GM03348 (cell line): ENCODE measurements around the gene CPEB3.

Experiments used
- DNase-seq: peaks from one replicate; pipeline ENCODE4 v3.0.0; 2012; ENCODE audit warnings: low spot score

CPEB3 gene

GRCh38 chr10:92213049-92213448, 77.8 kb downstream of the CPEB3 start:
- DNase-seq, result no peak

GRCh38 chr10:92208736-92209135, 82.1 kb downstream of the CPEB3 start:
- DNase-seq, result no peak

GRCh38 chr10:92208157-92208720, 82.6 kb downstream of the CPEB3 start:
- DNase-seq, result no peak

DNA sequence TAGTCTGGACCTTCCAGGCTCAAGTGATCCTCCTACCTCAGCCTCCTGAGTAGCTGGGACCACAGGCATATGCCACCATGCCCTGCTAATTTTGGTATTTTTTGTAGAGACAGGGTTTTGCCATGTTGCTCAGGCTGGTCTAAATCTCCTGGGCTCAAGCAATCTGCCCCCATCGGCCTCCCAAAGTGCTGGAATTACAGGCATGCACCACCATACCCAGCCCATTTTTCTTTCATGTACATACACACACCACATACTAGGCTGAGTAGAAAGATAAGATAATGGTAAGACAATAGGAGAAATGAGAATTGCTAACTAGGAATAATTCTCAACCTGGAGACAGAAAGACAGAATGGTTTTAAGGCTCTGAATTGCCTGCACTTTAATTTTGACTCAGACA, 83.8 kb downstream of the CPEB3 start:
- no peak for DNase-seq

DNA sequence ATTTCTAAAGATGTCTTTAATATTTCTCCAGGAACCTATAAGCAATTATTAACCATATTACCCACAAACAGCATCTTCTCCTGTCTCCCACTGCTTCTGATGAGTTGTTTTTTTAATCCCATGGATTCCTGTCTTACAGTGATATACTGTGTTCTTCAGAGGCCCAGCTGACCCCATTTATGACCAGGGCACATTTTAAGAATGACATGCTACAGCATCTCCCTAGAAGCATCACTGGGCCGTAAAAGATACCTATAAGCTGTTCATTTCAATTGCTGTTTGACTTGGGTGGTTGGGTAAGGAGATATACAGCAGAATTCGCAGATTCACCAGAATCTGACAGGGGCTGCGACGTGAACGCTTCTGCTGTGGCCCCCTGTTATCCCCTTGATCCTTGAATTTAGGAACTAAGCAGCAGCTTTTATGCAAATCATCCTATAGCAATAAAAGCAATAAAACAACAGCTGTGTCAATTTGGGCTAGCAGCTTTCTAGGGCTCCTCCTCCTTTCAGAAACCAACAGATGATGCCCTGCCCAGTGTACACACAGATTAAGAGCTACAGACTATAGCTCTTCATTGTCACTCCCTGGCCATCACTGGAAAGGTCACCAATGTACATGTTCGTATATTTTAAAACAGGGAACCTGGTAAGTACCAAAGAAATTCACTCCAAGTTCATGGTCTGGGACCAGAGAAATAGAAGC, 86.8 kb downstream of the CPEB3 start:
- no peak for DNase-seq

- DNase-seq, result no peak
Measured at GRCh38 chr10:92202536-92202935, 88.3 kb downstream of the CPEB3 start.

DNA sequence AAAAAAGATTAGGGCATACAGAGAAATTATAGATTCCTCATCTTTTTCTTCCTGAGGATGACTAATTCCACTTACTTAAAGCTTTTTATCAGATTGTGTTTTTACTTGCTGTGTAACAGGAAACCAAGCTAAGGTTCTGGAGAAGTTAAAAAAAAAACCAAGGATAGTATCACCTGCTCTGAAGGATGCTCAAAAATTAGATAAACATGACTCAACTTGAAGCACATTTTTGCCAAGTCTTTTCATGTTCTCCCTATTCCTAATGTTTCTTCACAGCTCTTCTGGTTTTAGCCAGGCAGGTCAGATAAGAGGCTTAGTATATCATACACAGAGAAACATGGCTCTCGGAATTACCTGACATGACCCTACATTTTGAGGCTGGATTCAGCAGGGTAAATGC, 90.3 kb downstream of the CPEB3 start:
- DNase-seq, result no peak

GRCh38 chr10:92187101-92187500, 103.8 kb downstream of the CPEB3 start:
- no peak for DNase-seq

DNA sequence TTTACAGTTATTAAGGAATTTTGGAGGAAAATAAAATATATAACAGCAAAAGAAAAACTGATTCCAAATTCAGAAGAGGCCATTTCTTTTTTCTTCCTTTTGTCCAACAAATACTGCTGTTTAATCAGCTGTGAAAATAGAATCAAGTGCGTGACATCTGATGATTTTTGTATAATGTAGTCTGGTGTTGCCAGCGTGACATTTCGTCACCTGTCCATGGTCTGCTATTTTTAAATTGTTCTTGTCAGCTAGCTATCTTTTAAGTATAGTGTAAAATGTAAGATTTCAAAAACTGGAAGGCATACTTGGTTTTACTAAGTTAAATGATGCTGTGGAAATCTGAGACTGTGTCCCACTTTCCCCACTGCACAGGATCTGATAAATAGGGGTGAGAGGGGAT, 105.9 kb downstream of the CPEB3 start:
- no peak for DNase-seq

DNA sequence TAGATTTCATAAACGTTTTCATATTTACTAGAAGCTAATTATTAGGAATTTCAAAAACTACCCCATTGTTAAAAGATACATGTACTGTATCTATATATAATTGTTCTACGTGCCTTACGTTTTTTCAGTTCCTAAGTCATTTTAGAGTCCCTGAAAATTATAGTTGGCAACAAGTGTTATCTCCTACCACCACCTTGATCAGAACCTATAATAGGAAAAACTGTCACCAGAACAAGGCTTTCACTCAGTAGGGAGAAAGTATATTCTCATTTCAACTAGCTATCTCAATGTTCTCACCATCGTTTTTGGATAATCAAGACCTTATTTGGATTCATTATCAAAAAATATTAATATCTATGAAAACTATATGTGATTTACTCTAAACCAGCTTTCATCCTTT, 107.7 kb downstream of the CPEB3 start:
- no peak for DNase-seq

DNA sequence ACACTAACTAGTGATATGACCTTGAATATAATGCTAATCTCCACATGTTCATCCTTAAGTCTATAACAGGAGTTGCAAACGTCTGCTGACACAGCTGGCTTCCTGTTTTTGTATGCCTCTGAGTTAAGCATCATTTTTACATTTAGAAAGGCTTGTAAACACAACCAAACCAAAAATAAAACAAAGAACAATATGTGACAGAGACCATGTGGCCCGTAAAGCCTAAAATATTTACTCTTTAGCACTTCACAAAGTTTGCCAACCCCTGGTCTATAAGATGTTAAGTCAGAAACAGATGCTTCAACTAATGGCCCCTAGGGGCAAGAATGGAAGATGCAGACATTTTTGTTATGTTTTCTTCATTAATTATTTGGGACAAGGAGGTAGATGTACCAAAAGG, 109.3 kb downstream of the CPEB3 start:
- no peak for DNase-seq

DNA sequence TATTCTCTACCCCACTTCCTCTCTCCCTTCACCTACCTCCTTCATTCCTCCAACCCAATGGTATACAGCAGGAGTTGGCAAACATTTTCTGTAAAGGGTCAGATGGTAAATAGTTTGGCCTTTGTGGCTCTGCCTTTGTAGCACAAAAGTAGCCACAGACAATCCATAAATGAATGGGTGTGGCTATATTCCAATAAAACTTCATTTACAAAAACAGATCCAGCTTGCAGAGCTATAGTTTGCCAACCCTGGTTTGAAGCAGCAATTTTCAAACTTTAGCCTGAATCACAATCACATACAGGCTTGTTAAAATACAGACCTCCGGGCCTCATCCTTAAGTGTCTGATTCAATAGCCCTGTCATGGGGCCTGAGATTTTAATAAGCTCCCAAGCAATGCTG, 110.5 kb downstream of the CPEB3 start:
- no peak for DNase-seq

DNA sequence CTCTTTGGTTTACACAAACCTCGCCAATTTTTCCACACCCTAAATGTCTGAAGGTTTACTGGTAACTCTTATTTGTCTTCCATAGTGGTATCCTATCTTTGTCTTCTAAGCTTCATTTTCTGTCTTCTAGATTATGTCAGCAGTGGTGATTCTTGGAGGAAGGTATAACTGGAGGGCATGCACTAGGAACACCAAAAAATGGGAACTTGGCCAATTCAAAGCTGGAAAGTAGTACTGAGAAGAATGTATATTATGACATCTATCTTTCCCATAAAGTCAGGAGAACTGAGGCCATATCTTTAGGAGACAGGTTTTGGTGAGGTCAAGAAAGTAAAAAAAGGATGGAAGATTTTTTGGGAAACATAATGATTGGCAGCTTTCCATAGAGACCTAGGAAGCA, 113.3 kb downstream of the CPEB3 start:
- no peak for DNase-seq

GRCh38 chr10:92175164-92175563, 115.7 kb downstream of the CPEB3 start:
- DNase-seq, result no peak

DNA sequence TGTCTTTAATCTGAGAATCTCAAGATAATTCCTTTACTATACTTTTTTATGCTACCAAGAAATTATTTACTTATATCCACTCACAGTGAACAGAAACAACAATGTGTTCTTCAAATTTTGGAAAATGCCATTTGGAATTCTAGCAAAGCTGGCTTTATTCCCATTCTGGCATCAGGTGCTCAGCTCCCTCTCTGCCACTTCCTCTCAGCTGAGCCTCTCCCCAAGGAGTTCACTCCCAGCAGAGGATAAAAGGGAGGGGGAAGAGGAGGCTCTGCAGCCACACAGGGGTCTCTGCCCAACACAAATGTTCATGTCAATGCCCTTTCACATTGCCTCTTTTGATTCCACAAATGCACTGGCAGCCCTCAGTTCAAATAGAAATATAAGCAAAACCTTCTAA, 116.9 kb downstream of the CPEB3 start:
- no peak for DNase-seq

DNA sequence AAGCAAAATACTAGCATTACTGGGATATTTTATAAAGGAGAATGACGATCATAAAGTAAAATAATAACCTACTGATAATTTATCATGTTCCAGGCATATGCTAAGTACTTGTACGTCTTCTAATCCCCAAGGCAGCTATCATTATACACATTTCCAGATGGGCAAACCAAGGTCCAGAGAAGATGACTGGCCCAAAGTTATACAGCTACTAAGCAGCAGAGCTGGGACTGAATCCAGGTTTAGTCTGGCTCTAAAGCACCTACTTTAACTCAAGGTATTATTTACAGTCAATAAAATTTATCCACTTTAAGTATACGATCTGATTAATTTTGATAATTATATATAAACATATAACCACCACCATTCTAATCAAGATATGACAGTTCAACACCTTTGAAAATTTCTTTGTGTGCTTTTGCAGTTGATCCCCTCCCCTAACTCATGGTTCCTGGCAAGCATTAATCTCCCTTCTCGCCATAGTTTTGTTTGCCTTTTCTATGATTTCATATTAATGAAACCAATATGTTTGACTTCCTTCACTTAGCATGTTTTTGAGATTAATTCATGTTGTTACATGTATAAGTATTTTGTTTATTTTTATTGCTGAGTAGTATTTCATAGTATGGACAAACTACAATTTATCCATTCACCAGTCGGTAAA, 126.7 kb downstream of the CPEB3 start:
- no peak for DNase-seq

GRCh38 chr10:92162541-92162940, 128.3 kb downstream of the CPEB3 start:
- no peak for DNase-seq

DNA sequence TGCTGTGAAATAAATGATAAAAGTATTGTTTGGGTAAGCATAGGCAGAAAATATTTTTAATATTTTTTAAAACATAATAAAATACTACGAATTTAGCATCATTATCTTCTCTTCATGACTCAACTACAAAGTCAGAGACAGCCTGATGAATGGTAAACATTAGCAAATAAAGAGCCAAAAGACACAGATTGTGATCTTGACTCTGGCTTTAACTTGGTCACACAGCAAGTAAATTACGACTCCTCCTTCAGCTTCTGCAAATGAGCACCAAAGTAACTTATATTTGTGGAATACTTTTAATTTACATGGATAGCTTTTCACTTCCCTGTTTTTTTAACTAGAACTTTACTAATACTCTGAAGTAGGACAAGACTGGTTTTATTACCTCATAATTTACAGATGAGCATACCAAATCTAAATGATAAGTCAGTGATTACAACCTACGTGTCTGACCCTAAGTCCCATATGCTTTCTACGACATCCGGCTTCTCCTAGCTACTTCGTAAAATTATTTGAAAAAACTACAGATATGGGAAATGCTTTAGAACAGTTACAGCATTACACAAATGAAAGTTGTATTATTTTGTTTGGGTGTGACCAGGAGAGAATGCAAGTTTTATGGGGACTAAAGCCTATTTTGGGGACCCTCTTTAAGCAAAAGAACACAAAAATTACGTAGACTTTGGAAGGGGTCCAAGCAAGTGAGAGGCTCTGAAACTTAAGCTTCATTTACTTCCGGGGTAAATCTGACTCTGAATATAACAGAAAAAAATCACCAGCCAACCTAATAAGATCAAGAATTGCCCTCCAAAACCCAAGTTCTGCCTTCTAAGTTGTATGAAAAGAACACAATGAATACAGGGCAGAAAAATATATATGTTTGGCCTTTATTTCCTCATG, 133.8 kb downstream of the CPEB3 start:
- DNase-seq, result no peak

GRCh38 chr10:92150823-92151222, 140.1 kb downstream of the CPEB3 start:
- DNase-seq, result no peak

GRCh38 chr10:92149261-92149660, 141.6 kb downstream of the CPEB3 start:
- DNase-seq, result no peak

DNA sequence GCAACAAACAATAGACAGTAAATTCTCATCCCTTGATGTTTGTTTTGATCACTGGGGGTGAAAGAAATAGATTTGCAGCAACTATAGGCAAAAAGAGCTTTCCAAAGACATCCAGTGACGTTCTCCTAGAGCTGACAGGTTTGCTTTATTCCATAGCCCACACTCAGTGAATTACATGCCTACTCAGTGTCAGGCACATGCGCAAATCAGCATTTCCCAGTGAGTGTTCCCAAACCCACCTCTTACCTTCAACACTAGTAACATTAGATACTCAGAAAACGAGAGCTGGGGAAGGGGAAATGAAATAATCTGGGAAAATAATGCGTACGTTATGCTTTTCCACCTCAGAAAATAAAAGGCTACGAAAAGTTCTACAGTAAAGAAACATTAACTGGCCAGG, 144.1 kb downstream of the CPEB3 start:
- no peak for DNase-seq

- DNase-seq, result no peak
Measured at GRCh38 chr10:92146107-92146506, 144.8 kb downstream of the CPEB3 start.

DNA sequence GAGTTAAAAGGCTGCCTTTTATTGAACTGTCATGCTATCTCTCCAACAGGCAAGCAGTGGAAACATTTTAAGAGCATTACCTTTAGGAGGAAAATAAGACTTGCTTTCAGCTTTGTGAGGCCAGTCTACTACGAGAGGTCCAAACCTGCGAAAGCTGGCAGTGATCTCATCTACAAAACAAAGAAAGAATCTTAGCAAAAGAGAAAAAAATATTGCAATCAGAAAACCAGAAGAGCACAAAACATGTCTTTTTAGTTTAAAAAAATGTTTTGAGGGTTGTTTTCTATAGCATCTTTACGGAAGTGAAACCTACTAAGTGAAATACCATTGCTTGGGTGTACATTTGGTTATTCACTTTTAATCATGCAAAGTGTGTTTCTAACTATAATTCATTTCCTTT, 147.9 kb downstream of the CPEB3 start:
- DNase-seq, result no peak
